PFSK-1 (cell line): ENCODE measurements around the gene BCAR3.

Source experiments
- FOXP2 ChIP-seq: optimal IDR thresholded peaks from 2 replicates; pipeline ENCODE3; 2011; ENCODE audit warnings: borderline replicate concordance, control low read depth, inconsistent platforms; ENCODE audit not compliant: insufficient read depth; ENCODE audit errors: extremely low read length, extremely low read depth
- POLR2AphosphoS5 ChIP-seq: IDR thresholded peaks from 2 replicates; pipeline ENCODE4 v1.6.1; 2012; ENCODE audit warnings: low read depth, mild to moderate bottlenecking, control low read depth, low read length, moderate library complexity
- REST ChIP-seq, 2 experiments: IDR thresholded peaks; 2 replicates each; pipeline versions ENCODE4 v1.6.1 to v1.8.0; 2011 to 2012; ENCODE audit warnings: low read depth in 2 of 2, low read length in 2 of 2, control low read depth in 1 of 2, inconsistent platforms in 1 of 2, mild to moderate bottlenecking in 1 of 2, moderate library complexity in 1 of 2; ENCODE audit not compliant: insufficient read depth in 1 of 2
- SIN3A ChIP-seq: IDR thresholded peaks from 2 replicates; pipeline ENCODE4 v1.6.1; 2012; ENCODE audit warnings: mild to moderate bottlenecking, low read length, moderate library complexity, borderline replicate concordance; ENCODE audit not compliant: insufficient read depth
- TAF1 ChIP-seq: IDR thresholded peaks from 2 replicates; pipeline ENCODE4 v1.6.1; 2012; ENCODE audit warnings: low read length, control low read depth, borderline replicate concordance; ENCODE audit not compliant: insufficient read depth

- TF ChIP-seq TAF1 (no peak), SIN3A (no peak), POLR2AphosphoS5 (no peak), REST (IDR thresholded peaks at IDR 0.05; ENCODE audit: insufficient read depth in 1 of 2, low read depth in 2 of 2, low read length in 2 of 2) (no peak), FOXP2 (no peak)
Measured at GRCh38 chr1:93729906-93730305, 48.3 kb upstream of the BCAR3 start.
